Chondrocyte (in vitro differentiated cells): ENCODE data around the gene NT5DC3. TPM values are rescaled to one million over a fixed set of nuclear protein-coding genes. Genes with fewer than 3 reads are reported as not detected.
"Not testable (repeated sequence)": the region's sequence is repeated elsewhere in the genome, so short reads cannot be mapped to it uniquely, and the experiment has no call there.

Source experiments
- DNase-seq: peaks from one replicate; pipeline ENCODE4 v3.0.0; 2021; ENCODE audit warnings: mixed read lengths, low spot score
- H3K27ac Mint-ChIP-seq: one replicate; pipeline ENCODE4 v1.8.0; 2021; ENCODE audit warnings: mild to moderate bottlenecking, moderate library complexity, mixed read lengths; ENCODE audit not compliant: unreplicated experiment
- H3K27me3 Mint-ChIP-seq: 2 replicates; pipeline ENCODE4 v1.8.0; 2021; ENCODE audit warnings: low read depth, mixed read lengths
- H3K36me3 Mint-ChIP-seq: 2 replicates; pipeline ENCODE4 v1.8.0; 2021; ENCODE audit warnings: low read depth, mixed read lengths
- H3K4me1 Mint-ChIP-seq: 2 replicates; pipeline ENCODE4 v1.8.0; 2021; ENCODE audit warnings: low read depth, mild to moderate bottlenecking, mixed read lengths
- H3K4me3 Mint-ChIP-seq: one replicate; pipeline ENCODE4 v1.8.0; 2021; ENCODE audit warnings: mild to moderate bottlenecking, moderate library complexity, mixed read lengths; ENCODE audit not compliant: unreplicated experiment
- H3K9me3 Mint-ChIP-seq: 2 replicates; pipeline ENCODE4 v1.8.0; 2021; ENCODE audit warnings: low read depth, mixed read lengths
- CTCF ChIP-seq: fragments of 200-600 bp; sonication (generic); IDR thresholded peaks from 2 replicates; pipeline ENCODE4 v1.5.0; 2021; ENCODE audit warnings: antibody characterized with exemption, mild to moderate bottlenecking, moderate library complexity
- total RNA-seq: library from RNA; stranded (reverse); gene quantifications from 3 replicates; pipeline ENCODE4 v1.2.1, GENCODE V29; 2021

The NT5DC3 gene
- total RNA-seq, 1 donor from 2014 or later: 26.2 TPM

GRCh38 chr12:103813426-103813825, 27.6 kb downstream of the NT5DC3 start:
- Mint-ChIP-seq H3K4me3 (no peak overlapping the region), H3K27ac (no peak overlapping the region), H3K27me3 (no peaks in the 10 kb centered on the region), H3K36me3 (peaks cover 30% of the 10 kb centered on the region), H3K4me1 (peaks cover 21% of the 10 kb centered on the region), H3K9me3 (no peaks in the 10 kb centered on the region)
- TF ChIP-seq CTCF: no peak
- DNase-seq: no peak

- no peak for DNase-seq
- Mint-ChIP-seq H3K4me1 (peaks cover 21% of the 10 kb centered on the region), H3K9me3 (no peaks in the 10 kb centered on the region), H3K27me3 (no peaks in the 10 kb centered on the region), H3K4me3 (no peak overlapping the region), H3K27ac (no peak overlapping the region), H3K36me3 (peaks cover 30% of the 10 kb centered on the region)
- TF ChIP-seq CTCF: no peak
Measured at GRCh38 chr12:103812789-103813188, 28.2 kb downstream of the NT5DC3 start.

- no peak for DNase-seq
- H3K36me3 Mint-ChIP-seq: peaks cover 35% of the 10 kb centered on the region
- H3K27me3 Mint-ChIP-seq: no peaks in the 10 kb centered on the region
- peaks cover 26% of the 10 kb centered on the region for H3K4me1 Mint-ChIP-seq
- no peak overlapping the region for H3K4me3 Mint-ChIP-seq
- no peaks in the 10 kb centered on the region for H3K9me3 Mint-ChIP-seq
- no peak for TF ChIP-seq CTCF
- H3K27ac Mint-ChIP-seq: no peak overlapping the region
Measured at GRCh38 chr12:103811791-103812190, 29.2 kb downstream of the NT5DC3 start.

- no peak for DNase-seq
- H3K9me3 Mint-ChIP-seq: no peaks in the 10 kb centered on the region
- TF ChIP-seq CTCF: no peak
- H3K4me3 Mint-ChIP-seq: no peak overlapping the region
- no peaks in the 10 kb centered on the region for H3K27me3 Mint-ChIP-seq
- H3K27ac Mint-ChIP-seq: no peak overlapping the region
- peaks cover 35% of the 10 kb centered on the region for H3K4me1 Mint-ChIP-seq
- H3K36me3 Mint-ChIP-seq: peaks cover 40% of the 10 kb centered on the region
Measured at GRCh38 chr12:103810111-103810510, 30.9 kb downstream of the NT5DC3 start.

- peaks cover 38% of the 10 kb centered on the region for H3K36me3 Mint-ChIP-seq
- H3K27ac Mint-ChIP-seq, H3K27me3 Mint-ChIP-seq, DNase-seq, H3K4me3 Mint-ChIP-seq, H3K9me3 Mint-ChIP-seq: not testable (repeated sequence)
- peaks cover 37% of the 10 kb centered on the region for H3K4me1 Mint-ChIP-seq
Measured at GRCh38 chr12:103809639-103810038, 31.4 kb downstream of the NT5DC3 start.

GRCh38 chr12:103809154-103809553, 31.9 kb downstream of the NT5DC3 start:
- H3K36me3 Mint-ChIP-seq: peaks cover 36% of the 10 kb centered on the region
- H3K4me1 Mint-ChIP-seq: peaks cover 37% of the 10 kb centered on the region
- no peak for DNase-seq
- peaks cover 2% of the 10 kb centered on the region for H3K9me3 Mint-ChIP-seq
- H3K27me3 Mint-ChIP-seq: no peaks in the 10 kb centered on the region
- TF ChIP-seq CTCF: no peak
- H3K4me3 Mint-ChIP-seq: no peak overlapping the region
- no peak overlapping the region for H3K27ac Mint-ChIP-seq
